ENCODE data around the gene GRIK3.
A peak's percentile ranks its signal among the peaks of the same experiment; 100 is the strongest.
"Not testable (repeated sequence)": the region's sequence is repeated elsewhere in the genome, so short reads cannot be mapped to it uniquely, and the experiment has no call there.

Gene GRIK3

DNA sequence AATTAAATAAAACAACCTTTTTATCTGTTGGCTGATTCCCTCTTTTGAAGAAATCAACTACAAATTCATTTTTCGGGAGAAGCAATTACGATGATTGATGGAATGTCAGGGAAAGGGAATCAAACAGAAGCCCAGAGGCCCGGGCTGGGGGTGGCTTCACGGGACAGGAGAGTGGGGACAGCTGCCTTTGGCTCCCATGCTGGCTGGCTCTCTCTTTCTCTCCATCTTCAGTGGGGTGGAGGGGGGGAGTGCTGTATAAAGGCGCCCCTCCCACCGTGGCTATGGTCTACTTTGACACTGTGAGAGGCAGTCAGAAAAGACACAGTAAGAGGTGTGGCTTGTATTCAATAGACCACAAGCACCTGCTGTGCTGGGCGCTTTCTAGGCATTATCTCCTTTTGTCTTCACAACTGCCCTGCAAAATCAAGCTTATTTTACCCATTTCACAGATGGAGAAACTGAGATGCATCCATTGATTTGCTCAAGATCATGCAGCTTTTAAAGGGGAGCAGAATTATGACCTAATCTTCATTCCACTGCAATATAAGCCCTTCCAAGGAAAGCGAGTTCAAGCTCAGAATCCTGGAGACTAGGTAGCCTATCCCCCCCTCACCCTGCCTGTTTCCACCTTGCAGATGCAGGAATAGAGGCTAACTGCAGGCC is 92.9 kb downstream of the GRIK3 start:
- DNase-seq (ENCODE audit: low read depth) = no peak

DNA sequence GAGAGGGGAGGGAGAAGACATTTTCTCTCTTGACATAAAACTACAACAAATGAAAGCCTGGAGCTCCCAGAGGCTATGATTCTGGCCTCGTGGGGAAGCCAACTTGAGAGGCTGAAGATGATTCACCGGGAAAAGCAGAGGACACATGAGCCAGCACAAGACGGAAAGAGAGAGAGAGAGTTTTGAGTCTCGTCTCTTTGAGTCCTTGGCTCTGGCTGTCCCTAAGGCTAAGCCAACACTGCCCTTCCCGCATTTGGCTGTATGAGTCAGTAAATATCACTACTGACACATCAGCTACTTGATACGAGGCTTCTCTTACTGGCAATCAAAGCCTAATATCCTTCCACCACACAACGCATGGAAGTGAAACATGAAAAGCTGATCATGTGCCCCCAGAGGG is 95.5 kb downstream of the GRIK3 start:
- DNase-seq (ENCODE audit: low read depth) = no peak

DNA sequence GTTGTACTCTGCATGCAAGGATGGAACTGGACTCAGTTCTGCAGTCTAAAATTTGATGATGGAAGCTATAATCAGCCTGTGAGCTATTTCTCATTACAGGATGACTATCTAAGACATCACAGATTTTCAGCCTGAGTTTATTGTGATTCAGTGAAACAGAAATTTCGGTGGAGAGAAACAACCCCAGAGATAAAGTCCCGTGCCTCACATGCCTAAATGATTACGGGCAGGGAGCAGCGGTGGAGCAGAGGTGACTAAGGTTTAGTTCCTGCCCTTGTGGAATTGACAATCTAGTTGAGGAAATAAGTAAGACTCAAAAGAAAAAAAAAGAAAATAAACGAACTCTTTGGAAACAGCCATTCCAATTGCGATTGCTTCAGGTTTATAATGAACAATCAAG is 96.9 kb downstream of the GRIK3 start:
- peak; percentile 1 for DNase-seq (ENCODE audit: low read depth)

- DNase-seq (ENCODE audit: low read depth) = no peak
Measured at GRCh38 chr1:36934061-36934460, 100.3 kb downstream of the GRIK3 start.

DNA sequence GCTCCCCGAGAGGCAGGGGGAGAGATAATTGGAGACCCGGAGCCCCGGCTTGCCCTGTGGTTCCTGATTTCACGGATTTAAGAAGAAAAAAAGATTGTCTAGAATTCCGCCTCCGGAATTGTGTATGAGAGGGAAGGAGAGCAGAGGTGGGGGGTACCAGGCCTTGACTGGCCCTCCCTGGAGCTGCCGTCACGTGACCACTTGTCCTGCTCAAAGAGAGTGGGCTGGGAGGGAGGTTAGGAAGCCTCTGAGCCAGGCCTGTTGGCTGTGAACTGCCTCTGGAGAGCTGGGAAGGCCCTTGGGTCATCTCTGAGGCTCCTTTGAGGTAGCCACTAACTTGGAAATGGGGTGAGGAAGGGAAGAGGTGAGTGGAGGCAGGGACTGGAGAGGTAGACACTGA is 106.5 kb downstream of the GRIK3 start:
- no peak for DNase-seq (ENCODE audit: low read depth)

DNA sequence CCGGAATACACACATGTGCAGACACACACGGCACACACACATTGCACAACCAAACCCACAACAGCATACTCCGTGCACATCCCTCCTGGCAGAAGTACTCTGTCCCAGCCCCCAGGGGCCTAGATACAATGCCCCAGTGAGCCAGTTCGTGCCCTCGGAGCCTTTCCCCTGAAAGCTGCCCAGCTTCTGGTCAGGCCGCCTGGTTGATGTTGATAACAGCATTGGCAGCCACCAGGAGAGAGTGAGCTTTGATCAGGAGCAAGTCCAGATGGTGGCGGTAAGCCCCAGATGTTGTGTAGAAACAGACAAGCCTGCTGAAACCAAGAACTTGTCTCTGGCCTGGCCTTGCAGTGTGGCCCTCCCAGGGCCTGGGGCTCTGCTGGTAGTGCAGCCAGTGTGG is 109.1 kb downstream of the GRIK3 start:
- DNase-seq (ENCODE audit: low read depth) = no peak

GRCh38 chr1:36924282-36924811 is 110.0 kb downstream of the GRIK3 start:
- DNase-seq (ENCODE audit: low read depth) = no peak

- no peak for DNase-seq (ENCODE audit: low read depth)
Measured at GRCh38 chr1:36922593-36923426, 111.5 kb downstream of the GRIK3 start.

DNA sequence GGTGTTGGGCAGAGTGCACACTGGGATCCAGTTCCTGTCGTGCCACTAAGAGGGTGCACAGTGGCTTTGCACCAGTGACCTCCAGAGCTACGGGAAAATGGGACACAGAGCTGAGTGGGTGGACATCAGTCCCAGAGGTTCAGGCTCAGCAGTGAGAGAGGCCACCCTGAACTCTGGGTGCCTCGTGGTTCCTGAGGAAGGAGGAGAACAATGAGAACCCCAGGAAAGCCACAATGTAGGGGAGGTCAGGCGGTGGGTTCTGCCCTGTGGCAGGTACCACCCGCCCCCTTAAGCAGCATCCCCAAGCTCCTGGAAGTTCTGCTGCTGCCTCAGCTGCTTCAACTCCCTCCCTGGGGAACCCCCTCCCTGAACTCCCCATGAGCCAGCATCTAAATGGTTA is 112.2 kb downstream of the GRIK3 start:
- DNase-seq (ENCODE audit: low read depth) = no peak

DNA sequence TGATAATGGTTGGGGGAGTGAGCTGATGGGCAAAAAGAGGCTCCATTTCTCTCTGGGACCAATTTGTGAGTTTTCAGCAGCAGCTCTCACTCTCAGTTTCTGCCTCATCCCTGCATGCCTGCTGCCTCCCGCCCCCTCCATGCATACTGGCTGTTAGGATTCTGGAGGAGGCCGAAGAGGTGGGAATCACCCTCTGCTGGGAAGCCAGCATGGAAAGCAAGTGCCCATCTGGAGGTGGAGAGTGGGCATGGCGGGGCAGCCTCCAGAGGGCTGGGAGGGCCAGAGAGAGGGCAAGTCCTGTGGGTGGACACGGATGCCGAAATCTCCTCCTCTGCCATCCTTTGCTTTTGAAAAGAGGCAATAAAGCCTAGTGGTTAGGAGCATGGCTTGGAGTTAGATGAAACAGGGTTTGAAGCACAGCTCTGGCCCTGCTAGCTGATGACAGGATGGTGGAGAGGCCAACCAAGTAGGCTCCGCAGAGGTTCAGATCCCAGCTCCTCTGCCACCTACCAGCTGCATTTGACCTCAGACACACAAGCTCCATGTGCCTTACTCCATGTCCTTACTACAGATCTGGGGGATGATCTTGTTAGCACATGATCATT is 113.4 kb downstream of the GRIK3 start:
- DNase-seq (ENCODE audit: low read depth) = no peak

GRCh38 chr1:36920371-36920770 is 113.9 kb downstream of the GRIK3 start:
- no peak for DNase-seq (ENCODE audit: low read depth)

DNA sequence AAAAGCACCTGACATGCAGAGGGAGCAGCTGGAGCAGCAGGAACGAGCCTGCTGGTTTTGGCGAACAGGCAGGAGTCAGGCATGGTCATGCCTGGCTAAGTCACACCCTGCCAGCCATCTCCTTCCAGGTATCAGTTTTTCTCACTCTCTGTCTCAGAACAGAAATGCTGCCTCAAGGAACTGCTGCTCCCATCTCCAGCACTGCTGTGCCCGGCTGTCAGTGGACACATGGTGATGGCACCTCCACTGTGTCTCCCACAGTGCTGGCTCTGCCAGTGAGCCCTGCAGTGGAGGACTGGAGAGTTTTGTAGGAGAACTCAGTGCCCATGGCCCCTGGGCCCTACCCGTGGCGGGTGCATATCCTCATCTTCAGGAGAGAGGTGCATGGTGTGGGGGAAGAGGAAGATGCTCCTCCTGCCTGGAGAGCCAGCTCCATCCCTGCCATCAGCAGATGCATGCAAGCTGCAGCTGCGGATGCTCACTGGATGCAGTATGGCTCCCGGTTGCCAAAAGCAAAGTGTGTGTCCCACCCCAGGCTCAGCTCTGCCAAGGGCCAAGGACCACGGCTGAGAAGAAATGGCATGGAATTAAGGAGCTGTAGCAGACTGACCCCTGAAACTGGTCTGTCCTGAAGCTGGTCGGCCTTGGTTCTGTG is 114.7 kb downstream of the GRIK3 start:
- DNase-seq (ENCODE audit: low read depth) = no peak

DNA sequence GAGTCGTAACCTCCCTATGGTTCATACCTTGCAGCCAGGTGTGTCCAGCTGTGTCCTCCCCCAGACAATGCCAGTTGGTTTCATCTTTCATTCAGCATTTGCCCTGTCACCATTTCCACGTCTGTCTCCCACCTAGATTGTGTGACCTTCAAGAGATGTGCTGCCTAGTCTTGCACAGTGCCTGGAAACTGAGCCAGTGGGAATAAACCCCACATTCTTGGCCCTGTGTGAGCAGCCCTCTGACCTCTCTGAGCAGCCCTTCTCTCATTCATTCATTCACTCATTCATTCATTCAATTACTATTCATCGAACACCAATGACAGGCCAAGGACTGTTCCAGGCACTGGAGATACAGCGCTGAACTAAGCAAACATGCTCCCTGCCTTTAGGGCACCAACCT is 115.7 kb downstream of the GRIK3 start:
- DNase-seq (ENCODE audit: low read depth) = no peak

DNA sequence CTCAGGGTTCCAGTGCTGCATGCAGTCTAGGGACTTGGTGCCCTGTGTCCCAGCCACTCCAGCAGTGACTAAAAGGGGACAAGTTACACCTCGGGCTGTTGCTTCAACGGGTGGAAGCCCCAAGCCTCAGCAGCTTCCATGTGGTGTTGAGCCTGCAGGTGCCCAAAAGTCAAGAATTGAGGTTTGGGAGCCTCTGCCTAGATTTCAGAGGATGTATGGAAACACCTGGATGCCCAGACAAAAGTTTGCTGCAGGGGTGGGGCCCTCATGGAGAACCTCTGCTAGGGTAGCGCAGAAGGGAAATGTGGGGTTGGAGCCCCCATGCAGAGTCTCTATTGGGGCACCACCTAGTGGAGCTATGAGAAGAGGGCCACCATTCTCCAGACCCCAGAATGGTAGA is 117.8 kb downstream of the GRIK3 start:
- DNase-seq (ENCODE audit: low read depth) = not testable (repeated sequence)

DNA sequence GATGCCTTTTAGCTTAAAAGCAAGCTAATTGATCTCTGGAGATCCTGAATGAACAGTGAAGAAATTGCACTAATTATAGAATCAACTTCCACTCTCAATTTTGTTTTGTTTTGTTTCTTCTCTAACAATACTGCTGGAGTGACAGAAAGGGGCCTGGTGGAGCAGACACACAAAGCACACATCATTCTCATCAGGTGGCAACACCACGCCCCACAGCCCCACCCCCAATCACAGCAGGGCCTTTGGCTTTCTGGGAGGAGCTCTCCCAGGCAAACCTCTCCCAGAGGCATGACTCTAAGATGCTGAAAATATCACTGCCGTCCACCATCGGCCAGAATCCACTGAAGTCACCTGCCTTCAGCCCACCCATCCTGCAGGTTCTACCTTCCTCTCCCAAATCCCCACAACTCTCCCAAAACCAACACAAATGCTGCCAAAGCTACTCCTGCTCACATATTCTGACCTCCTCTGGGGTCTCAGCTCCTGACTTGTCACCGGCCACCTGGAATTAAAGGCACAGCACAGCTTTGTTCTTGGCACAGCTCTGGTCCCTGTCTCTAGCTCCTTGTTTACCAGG is 120.7 kb downstream of the GRIK3 start:
- DNase-seq (ENCODE audit: low read depth) = no peak

DNA sequence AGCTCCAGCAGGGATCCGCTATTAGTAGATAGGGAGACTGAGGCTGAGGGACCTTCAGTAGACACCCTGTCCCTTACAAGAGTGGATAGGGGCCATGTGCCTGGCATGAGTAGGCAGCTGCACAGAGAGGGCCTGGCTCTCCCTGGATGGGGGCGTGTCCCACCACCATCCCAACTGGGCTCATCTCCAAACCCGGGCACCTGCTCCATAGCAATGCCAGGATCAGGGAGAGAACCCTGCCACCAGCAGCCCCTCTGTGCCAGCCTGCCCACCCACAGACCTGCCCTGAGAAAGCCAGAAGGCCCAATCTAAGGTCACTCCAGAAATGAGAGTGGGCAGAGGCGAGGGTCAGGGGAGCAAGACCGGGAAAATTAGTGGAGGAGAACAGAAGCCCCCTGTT is 121.3 kb downstream of the GRIK3 start:
- no peak for DNase-seq (ENCODE audit: low read depth)

DNA sequence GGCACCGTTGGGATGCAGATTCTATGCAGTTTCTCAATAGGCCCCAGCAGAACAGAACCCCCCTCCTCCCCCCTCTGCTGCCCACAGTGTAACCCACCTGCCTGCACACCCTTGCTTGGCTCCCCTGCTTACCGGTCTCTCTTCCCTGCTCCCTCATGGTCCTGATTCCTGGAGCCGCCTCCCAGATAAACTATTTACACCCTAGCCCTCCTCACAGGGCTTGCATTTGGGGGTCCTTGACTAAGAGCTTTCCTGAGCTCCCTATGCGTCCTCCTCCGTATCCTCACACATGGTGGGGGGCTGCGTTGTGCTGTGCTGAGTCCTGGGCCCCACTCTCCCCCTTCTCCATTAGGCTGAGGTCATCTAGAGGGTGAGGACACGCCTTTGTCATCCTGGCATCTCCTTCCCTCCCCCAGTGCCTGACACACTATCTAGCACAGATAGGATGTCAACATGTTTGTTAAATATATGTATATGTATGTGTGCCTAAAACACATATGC is 121.9 kb downstream of the GRIK3 start:
- DNase-seq (ENCODE audit: low read depth) = no peak

DNA sequence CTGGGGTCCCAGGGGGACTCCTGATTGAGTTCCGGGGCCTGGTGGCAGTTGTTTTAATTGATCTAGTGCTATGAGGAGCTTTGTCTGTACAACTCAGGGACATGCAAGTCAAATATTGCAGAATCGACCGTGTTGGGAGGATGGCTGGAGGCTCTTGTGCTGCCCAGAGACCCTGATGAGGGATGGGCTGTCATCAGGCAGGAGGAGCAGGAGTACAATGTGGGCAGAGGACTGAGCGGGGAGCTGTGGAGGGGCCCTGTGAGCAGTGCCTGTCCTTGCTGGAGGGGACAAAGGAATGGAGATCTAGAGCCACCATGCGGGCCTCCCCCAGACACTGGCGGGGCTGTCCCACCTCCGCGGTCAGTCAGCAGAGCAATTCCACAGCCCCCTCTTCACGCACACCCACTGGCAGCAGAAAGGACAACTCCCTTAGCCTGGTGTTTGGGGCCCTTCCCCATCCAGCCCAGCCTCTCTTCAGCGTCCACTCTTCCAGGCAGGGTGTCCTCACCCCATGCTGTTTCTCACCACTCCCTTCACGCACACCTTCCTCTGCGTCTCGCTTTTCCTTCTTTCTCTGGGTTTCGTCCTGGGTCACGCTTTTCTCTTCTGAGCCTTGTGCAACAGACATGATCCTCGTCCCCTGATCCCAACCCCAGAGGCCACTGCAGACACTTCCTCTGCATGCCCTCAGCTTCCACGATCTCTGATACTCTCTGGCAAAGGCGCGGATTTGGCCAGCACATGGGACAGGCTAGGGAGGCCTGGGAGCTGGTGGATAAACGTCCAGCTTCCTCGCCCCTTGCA is 122.6 kb downstream of the GRIK3 start:
- no peak for DNase-seq (ENCODE audit: low read depth)

- DNase-seq (ENCODE audit: low read depth) = no peak
Measured at GRCh38 chr1:36910886-36911540, 123.3 kb downstream of the GRIK3 start.

- DNase-seq (ENCODE audit: low read depth) = no peak
Measured at GRCh38 chr1:36909946-36910725, 124.2 kb downstream of the GRIK3 start.

Data from HS-5 (cell line).